Activated CD8-positive, alpha-beta T cell treated with anti-CD3 and anti-CD28 coated beads for 36 hours (primary cell): Measurements from ENCODE around the gene SUDS3. TPM values are rescaled to one million over a fixed set of nuclear protein-coding genes. Genes with fewer than 3 reads are reported as not detected.

Experiments used
- ATAC-seq: fragments of 200-7000 bp; cut with Tn5 transposase; one replicate; pipeline ENCODE4 v1.10.0; 2021; ENCODE audit warnings: mild to moderate bottlenecking, moderate library complexity
- CTCF ChIA-PET: fragments of 350-600 bp; sonication (Branson Sonifier 250); formaldehyde crosslinking; loops from one replicate; lab custom pipeline; 2021; ENCODE audit warnings: antibody characterized with exemption; lab: Charles Lee
- POLR2A ChIA-PET: fragments of 350-600 bp; sonication (Branson Sonifier 250); formaldehyde crosslinking; loops from one replicate; lab custom pipeline; 2021; ENCODE audit warnings: antibody characterized with exemption; lab: Charles Lee
- DNase-seq: peaks from one replicate; pipeline ENCODE4 v3.0.0-alpha.2; 2020
- H3K27ac Mint-ChIP-seq: one replicate; pipeline ENCODE4 v1.8.0; 2021; ENCODE audit warnings: mild to moderate bottlenecking, mixed read lengths
- H3K27me3 Mint-ChIP-seq: one replicate; pipeline ENCODE4 v1.8.0; 2021; ENCODE audit warnings: mixed read lengths
- H3K36me3 Mint-ChIP-seq: one replicate; pipeline ENCODE4 v1.8.0; 2021; ENCODE audit warnings: low read depth, mixed read lengths
- H3K4me1 Mint-ChIP-seq: one replicate; pipeline ENCODE4 v1.8.0; 2021; ENCODE audit warnings: low read depth, mixed read lengths
- H3K4me3 Mint-ChIP-seq: one replicate; pipeline ENCODE4 v1.8.0; 2021; ENCODE audit warnings: mild to moderate bottlenecking, moderate library complexity, mixed read lengths
- H3K9me3 Mint-ChIP-seq: one replicate; pipeline ENCODE4 v1.8.0; 2021; ENCODE audit warnings: mixed read lengths
- CTCF ChIP-seq: fragments of 200-600 bp; IDR thresholded peaks from one replicate; pipeline ENCODE4 v1.8.0; 2022; ENCODE audit warnings: antibody characterized with exemption, mild to moderate bottlenecking
- intact Hi-C: fragments of 100-400 bp; cut with micrococcal nuclease; formaldehyde crosslinking; loops from one replicate; pipeline ENCODE4 v1.10.0; 2022
- total RNA-seq, 2 experiments: library from RNA; stranded (reverse); gene quantifications; one replicate each; pipeline ENCODE4 v1.2.3, GENCODE V29; 2021

SUDS3 gene
- total RNA-seq, 2 experiments from 2014 or later, result 18.0 to 19.8 TPM

- intact Hi-C loops, result no loop called here
- no peak for TF ChIP-seq CTCF
- no peaks in the 10 kb centered on the region for H3K9me3 Mint-ChIP-seq
- ChIA-PET CTCF (interaction anchor here (4.1 kb wide), 1 partner anchor 11 kb away, joined by 27 read pairs; no protein-coding TSS in a partner anchor), POLR2A (no interaction called here)
- no peak overlapping the region for H3K4me3 Mint-ChIP-seq
- DNase-seq (no peak), ATAC-seq (no peak)
- no peak overlapping the region for H3K27ac Mint-ChIP-seq
- H3K27me3 Mint-ChIP-seq, result no peaks in the 10 kb centered on the region
- H3K36me3 Mint-ChIP-seq, result no peaks in the 10 kb centered on the region
- H3K4me1 Mint-ChIP-seq, result peaks cover 23% of the 10 kb centered on the region
These were observed 7.5 kb upstream of the SUDS3 start for GRCh38 chr12:118368821-118369220.

- Mint-ChIP-seq H3K9me3 (no peaks in the 10 kb centered on the region), H3K27ac (no peak overlapping the region), H3K36me3 (no peaks in the 10 kb centered on the region), H3K27me3 (no peaks in the 10 kb centered on the region), H3K4me1 (peaks cover 28% of the 10 kb centered on the region), H3K4me3 (peak overlapping the region; percentile 92)
- POLR2A ChIA-PET, result interaction anchor here (1.4 kb wide), 1 partner anchor 310 kb away, joined by 3 read pairs; the partner anchor contains the start of gene WSB2
- DNase-seq (no peak), ATAC-seq (no peak)
- no peak for TF ChIP-seq CTCF
- CTCF ChIA-PET, result interaction anchor here (0.8 to 4.1 kb wide), 4 partner anchors 13 to 189 kb away, joined by 3 to 27 read pairs (median 5); no protein-coding TSS in a partner anchor
- intact Hi-C loops, result loop anchor here (5.0 to 10.0 kb wide), 2 partner anchors 63 to 236 kb away; partner anchors contain the start of gene PEBP1
These were observed 5.8 kb upstream of the SUDS3 start for GRCh38 chr12:118370601-118371000.

- intact Hi-C loops, result loop anchor here (5.0 to 10.0 kb wide), 2 partner anchors 64 to 237 kb away; partner anchors contain the start of gene PEBP1
- Mint-ChIP-seq H3K27ac (no peak overlapping the region), H3K36me3 (no peaks in the 10 kb centered on the region), H3K27me3 (no peaks in the 10 kb centered on the region), H3K4me1 (peaks cover 31% of the 10 kb centered on the region), H3K9me3 (no peaks in the 10 kb centered on the region), H3K4me3 (peak overlapping the region; percentile 92)
- ChIA-PET CTCF (interaction anchor here (0.8 to 4.1 kb wide), 2 partner anchors 14 to 25 kb away, joined by 3 to 27 read pairs; no protein-coding TSS in a partner anchor), POLR2A (interaction anchor here (1.4 kb wide), 1 partner anchor 311 kb away, joined by 3 read pairs; the partner anchor contains the start of gene WSB2)
- TF ChIP-seq CTCF, result no peak
- DNase-seq, result peak; percentile 24
- no peak for ATAC-seq
These were observed 4.8 kb upstream of the SUDS3 start for GRCh38 chr12:118371321-118372282.

GRCh38 chr12:118372541-118373495 lies 3.5 kb upstream of the SUDS3 start, which contains the start of gene TAOK3:
TSS of gene TAOK3 (minus strand) at chr12:118372907. CDS start at chr12:118255567, 117,340 bp downstream.
- CTCF ChIA-PET, result interaction anchor here (1.1 to 1.9 kb wide), 3 partner anchors 15 to 207 kb away, joined by 3 to 16 read pairs (median 6); no protein-coding TSS in a partner anchor
- ATAC-seq, result peak; percentile 89
- H3K36me3 Mint-ChIP-seq, result no peaks in the 10 kb centered on the region
- DNase-seq, result peak; percentile 98
- H3K27me3 Mint-ChIP-seq, result no peaks in the 10 kb centered on the region
- peaks cover 35% of the 10 kb centered on the region for H3K4me1 Mint-ChIP-seq
- peak within 1 kb of the TSS; percentile 91 for H3K27ac Mint-ChIP-seq
- H3K4me3 Mint-ChIP-seq, result peak within 1 kb of the TSS; percentile 92
- no peak for TF ChIP-seq CTCF
- H3K9me3 Mint-ChIP-seq, result no peaks in the 10 kb centered on the region
- POLR2A ChIA-PET, result interaction anchor here (0.5 to 1.4 kb wide), 8 partner anchors 8 to 318 kb away, joined by 3 to 7 read pairs (median 4); no protein-coding TSS in a partner anchor
- intact Hi-C loops, result loop anchor here (5.0 to 10.0 kb wide), 2 partner anchors 66 to 238 kb away; partner anchors contain the start of gene PEBP1
